Retina (tissue), 1 donor: ENCODE measurements around the gene CTSA.
"Not testable (repeated sequence)": the region's sequence is repeated elsewhere in the genome, so short reads cannot be mapped to it uniquely, and the experiment has no call there.

Source experiments
- DNase-seq: peaks from one replicate; pipeline ENCODE4 v3.0.0-alpha.2; 2016

Gene CTSA

DNA sequence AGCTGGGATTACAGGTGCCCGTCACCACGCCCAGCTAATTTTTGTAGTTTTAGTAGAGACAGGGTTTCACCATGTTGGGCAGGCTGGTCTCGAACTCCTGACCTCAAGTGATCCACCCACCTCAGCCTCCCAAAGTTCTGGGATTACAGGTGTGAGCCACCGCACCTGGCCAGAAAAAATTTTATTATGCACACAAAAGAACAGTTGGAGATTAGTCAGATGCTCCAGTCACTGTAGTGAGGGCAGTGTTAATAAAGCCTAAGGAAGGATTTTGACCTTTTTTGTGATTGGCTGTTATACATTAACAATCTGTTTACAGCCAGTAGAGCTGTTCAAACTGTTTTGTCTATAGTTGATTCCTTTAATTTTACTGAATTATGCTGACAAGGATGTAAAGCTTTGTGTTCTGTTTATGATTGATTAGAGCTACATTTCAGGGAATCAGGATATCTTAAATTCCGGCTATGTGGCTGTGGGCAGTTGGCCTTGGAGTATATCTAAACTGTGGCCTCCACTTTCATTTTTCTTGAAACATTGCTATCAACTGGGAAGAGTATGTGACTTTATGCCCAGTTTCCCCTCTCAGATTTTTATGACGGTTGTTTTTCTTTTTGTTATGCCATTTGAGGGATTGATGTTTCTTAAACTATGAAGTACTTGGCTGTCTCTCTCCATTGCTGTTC is 23.9 kb upstream of the CTSA start:
- DNase-seq: no peak

GRCh38 chr20:45867819-45868176 is 23.3 kb upstream of the CTSA start:
- no peak for DNase-seq

DNA sequence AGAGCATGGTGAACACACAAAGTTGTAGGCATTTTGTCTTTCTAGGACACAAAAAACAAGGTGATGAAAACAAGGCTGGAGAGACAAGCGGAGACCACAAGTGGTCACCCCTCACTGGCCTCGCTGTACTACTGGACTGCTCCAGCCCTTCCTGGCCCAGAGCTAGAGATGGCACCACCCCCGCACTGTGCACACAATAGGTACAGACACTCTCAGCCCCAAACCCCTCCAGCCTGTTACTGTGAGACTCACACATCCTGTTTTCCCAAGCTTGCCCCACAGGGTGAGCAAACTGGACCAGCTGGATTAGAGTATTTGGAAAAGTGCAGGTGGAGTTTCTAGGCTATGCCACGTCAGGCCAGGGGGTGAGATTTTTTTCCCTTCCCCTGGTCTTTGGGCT is 18.5 kb upstream of the CTSA start:
- no peak for DNase-seq

DNA sequence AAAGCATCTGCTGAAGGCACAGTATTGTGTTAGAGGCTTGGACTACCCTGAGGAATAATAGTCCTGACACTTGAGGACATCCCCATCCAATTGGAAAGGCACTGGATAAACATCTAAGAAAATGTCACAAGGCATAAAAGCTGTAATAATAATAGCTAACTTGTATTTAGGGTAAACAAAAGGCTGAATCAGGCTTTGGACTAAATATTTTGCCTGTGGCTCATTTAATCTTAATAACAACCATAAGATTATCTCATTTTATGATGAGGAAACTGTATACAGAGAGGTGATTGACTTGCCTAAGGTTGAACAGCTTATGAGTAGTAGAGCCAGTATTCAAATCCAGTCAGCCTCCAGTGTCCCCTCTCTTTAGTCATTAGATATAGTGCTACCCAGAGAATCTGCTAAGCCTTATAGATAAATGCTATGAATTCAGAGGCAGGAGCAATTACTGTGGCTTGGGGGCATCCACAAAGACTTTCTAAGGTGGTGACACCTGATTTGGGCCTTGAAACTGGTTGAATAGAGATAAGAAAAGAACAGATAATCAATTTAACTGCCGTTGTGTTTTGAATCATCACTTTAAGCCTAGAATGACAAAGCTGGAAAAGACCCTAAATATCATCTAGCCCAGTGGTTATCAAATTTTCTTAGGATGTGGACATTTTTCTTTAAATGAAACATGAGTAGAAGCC is 17.6 kb upstream of the CTSA start:
- DNase-seq: no peak

DNA sequence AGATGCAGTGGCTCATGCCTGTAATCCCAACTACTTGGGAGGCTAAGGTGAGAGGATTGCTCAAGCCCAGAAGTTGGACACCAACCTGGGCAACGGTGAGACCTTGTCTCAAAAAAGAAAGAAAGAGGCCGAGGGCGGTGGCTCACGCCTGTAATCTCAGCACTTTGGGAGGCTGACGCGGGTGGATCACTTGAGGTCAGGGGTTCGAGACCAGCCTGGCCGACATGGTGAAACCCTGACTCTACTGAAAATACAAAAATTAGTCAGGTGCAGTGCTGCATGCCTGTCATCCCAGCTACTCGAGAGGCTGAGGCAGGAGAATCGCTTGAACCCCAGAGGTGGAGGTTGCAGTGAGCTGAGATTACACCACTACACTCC is 17.0 kb upstream of the CTSA start:
- DNase-seq: not testable (repeated sequence)

- no peak for DNase-seq
Observed at GRCh38 chr20:45874576-45874975, 16.6 kb upstream of the CTSA start.

- DNase-seq: no peak
Observed at GRCh38 chr20:45878076-45878761, 12.9 kb upstream of the CTSA start.

GRCh38 chr20:45880988-45881788 is 9.9 kb upstream of the CTSA start, which contains the start of gene ZSWIM1:
TSS of gene ZSWIM1 (plus strand) at chr20:45881227. CDS start at chr20:45882593, 1,366 bp downstream.
- peak; percentile 97 for DNase-seq

- DNase-seq: no peak
Observed at GRCh38 chr20:45882469-45883099, 8.6 kb upstream of the CTSA start.

DNA sequence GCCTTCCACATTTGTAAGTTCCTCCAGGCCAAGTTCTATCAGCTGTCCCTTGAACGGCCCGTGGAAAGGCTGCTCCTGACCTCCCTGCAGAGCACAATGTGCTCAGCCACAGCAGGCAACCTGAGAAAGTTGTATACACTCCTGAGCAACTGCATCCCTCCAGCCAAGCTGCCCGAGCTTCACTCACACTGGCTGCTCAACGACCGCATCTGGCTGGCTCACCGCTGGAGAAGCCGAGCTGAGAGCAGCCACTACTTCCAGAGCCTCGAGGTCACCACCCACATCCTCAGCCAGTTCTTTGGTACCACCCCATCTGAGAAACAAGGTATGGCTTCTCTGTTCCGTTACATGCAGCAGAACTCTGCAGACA is 8.1 kb upstream of the CTSA start:
- no peak for DNase-seq

DNA sequence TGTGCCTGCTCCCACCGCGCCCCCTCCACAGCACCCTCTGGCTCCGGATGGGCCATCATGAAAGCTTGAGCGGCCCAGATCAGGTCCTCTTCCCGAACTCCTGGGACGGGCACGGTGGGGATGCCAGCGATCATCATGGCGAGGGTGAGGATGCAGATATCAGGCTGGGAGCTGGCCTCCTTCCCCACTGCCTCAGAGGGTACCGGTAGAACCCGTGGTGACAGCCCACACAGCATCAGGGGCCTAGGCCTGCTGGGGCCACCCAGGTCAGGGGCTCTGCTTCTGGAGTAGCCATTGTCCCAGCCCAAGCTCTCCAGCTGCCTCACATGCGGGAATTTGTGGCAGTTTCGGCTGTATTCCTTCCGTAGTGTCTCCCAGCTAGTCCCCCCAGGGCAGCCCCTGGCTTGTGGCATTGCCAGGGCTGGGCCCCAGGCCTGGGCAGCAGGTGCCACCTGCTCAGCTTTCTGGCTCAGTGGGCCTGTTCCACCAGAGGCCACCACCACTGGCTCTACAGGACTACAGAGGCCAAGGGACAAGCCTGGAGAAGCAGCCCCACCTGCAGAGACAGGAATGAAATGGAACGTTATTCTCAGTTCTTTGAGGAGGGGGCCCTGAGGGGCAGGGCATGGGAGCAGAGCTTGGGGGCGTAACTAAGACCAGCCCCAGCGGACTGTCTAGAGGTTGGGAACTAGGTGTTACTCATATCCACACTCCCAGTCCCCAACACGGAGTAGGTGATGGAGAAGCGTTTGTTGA is 4.4 kb upstream of the CTSA start:
- DNase-seq: no peak

GRCh38 chr20:45887346-45887715 is 3.8 kb upstream of the CTSA start, which contains the start of gene SPATA25:
TSS of gene SPATA25 (minus strand) at chr20:45887622. CDS start at chr20:45887590, 32 bp downstream.
- DNase-seq: no peak

- no peak for DNase-seq
Observed at GRCh38 chr20:45888681-45889080, 2.5 kb upstream of the CTSA start.

GRCh38 chr20:45890077-45890984 is 804 bp upstream of the CTSA start:
- DNase-seq: peak; percentile 91

DNA sequence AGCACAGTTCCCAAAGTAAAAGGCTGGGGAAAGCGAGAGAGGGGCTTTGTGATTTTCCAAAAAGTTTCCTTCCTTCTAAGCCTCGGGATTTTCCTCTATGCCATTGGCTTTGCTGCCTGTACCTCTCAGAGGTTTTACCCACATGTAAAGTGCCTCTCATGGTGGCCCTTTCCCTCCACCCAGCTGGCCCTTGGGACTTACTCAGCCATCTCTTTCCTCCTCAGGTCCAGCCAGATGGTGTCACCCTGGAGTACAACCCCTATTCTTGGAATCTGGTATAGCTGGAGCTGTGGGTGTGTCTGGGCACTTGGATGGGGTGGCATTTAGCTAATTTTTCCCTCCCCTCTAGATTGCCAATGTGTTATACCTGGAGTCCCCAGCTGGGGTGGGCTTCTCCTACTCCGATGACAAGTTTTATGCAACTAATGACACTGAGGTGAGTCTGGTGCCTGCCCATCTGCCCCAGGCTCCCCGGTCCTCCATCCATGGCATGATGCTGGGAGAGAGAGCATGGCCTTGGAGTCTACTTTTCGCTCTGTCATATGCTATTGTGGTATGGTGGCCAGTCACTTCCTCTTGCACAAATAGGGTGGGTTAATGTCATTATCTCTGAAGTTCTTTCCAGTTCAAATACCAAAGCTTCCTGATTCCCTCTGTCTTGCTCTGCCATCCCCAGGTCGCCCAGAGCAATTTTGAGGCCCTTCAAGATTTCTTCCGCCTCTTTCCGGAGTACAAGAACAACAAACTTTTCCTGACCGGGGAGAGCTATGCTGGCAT is 1.1 kb downstream of the CTSA start:
- DNase-seq: no peak

DNA sequence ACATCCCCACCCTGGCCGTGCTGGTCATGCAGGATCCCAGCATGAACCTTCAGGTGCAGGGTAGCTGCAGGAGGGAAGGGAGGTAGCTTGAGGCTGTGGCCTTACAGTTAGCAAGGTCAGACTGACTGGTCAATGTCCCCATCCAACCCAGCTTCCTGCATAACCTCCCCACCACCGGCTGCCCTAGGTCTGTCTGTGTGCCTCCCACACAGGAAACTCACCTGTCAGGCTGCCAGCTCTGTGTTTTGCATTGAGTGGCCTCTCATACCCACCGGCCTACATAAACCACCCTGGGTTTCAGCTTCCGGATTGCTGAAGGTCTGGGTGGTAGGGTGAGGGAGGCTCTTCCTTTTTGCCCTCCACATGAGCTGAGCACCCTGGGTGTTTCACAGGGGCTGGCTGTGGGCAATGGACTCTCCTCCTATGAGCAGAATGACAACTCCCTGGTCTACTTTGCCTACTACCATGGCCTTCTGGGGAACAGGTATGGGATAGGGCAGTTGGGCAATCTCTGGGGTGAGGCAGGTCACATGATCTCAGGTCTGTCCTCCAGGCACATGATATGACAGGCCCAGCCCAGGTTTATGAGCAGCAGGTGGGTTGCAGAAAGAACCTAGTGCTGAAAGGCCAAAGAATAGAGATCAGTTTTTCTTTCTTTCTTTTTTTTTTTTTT is 1.8 kb downstream of the CTSA start:
- DNase-seq: no peak

GRCh38 chr20:45893831-45894230 is 2.7 kb downstream of the CTSA start:
- no peak for DNase-seq

- DNase-seq: no peak
Observed at GRCh38 chr20:45894797-45895196, 3.7 kb downstream of the CTSA start.

- DNase-seq: no peak
Observed at GRCh38 chr20:45896641-45897161, 5.6 kb downstream of the CTSA start.
